H1 (cell line): ENCODE data around the gene WDR27. TPM values are rescaled to one million over a fixed set of nuclear protein-coding genes. Genes with fewer than 3 reads are reported as not detected.

Source experiments
- CTCF ChIA-PET: fragments of 300-600 bp; sonication (Branson Sonifier 250); formaldehyde crosslinking; loops from one replicate; lab custom pipeline; 2021; ENCODE audit not compliant: partially characterized antibody; lab: Charles Lee
- POLR2A ChIA-PET: fragments of 300-600 bp; sonication (Branson Sonifier 250); formaldehyde crosslinking; loops from one replicate; lab custom pipeline; 2021; ENCODE audit warnings: inconsistent platforms; ENCODE audit not compliant: partially characterized antibody; lab: Charles Lee
- DNase-seq, 2 experiments: peaks; one replicate each; pipeline versions ENCODE4 v3.0.0 to v3.0.0-alpha.2; 2010 to 2022; ENCODE audit warnings: low spot score in 2 of 2, low read depth in 1 of 2, mixed read lengths in 1 of 2
- FAIRE-seq: peaks from 2 replicates; lab custom pipeline; 2011; peaks lifted over from hg19 to GRCh38; lab: Jason Lieb, UNC
- H2AFZ ChIP-seq: 2 replicates; pipeline ENCODE4 v1.8.1; 2012; ENCODE audit warnings: low read length, inconsistent platforms
- H2AK5ac ChIP-seq: 2 replicates; pipeline ENCODE4 v1.6.1; 2013; ENCODE audit warnings: low read depth, low read length
- H2BK120ac ChIP-seq: replicated peaks from 2 replicates; pipeline ENCODE3; 2013; ENCODE audit warnings: low read depth, low read length, inconsistent platforms
- H2BK12ac ChIP-seq: 2 replicates; pipeline ENCODE4 v1.6.1; 2013; ENCODE audit warnings: low read depth, low read length
- H2BK15ac ChIP-seq: 2 replicates; pipeline ENCODE4 v1.6.1; 2013; ENCODE audit warnings: low read length
- H2BK20ac ChIP-seq: 2 replicates; pipeline ENCODE4 v1.6.1; 2013; ENCODE audit warnings: low read length
- H2BK5ac ChIP-seq: 2 replicates; pipeline ENCODE4 v1.6.1; 2013; ENCODE audit warnings: low read depth, low read length
- H3K14ac ChIP-seq: 2 replicates; pipeline ENCODE4 v1.6.1; 2013; ENCODE audit warnings: inconsistent platforms; ENCODE audit not compliant: insufficient read length
- H3K18ac ChIP-seq: 2 replicates; pipeline ENCODE4 v1.6.1; 2013; ENCODE audit warnings: low read length; ENCODE audit errors: extremely low read depth
- H3K23ac ChIP-seq: 2 replicates; pipeline ENCODE4 v1.6.1; 2013; ENCODE audit warnings: inconsistent platforms; ENCODE audit not compliant: insufficient read length
- H3K23me2 ChIP-seq: 2 replicates; pipeline ENCODE4 v1.6.1; 2013; ENCODE audit warnings: low read depth, low read length
- H3K27ac ChIP-seq: 2 replicates; pipeline ENCODE4 v1.6.1; 2011; ENCODE audit warnings: low read depth, low read length, inconsistent platforms
- H3K27me3 ChIP-seq, 4 experiments: replicated peaks in 1 of 4; 1 replicate in 1 of 4; 2 replicates in 3 of 4; pipeline versions ENCODE4 v1.6.1 to v1.8.1; 2011 to 2013; ENCODE audit warnings: low read length in 3 of 4, mild to moderate bottlenecking in 3 of 4, inconsistent platforms in 2 of 4, mixed read lengths in 2 of 4, moderate library complexity in 1 of 4; ENCODE audit not compliant: control insufficient read depth in 3 of 4, insufficient read depth in 3 of 4; ENCODE audit errors: extremely low read depth in 1 of 4
- H3K36me3 ChIP-seq, 4 experiments: 2 replicates each; pipeline versions ENCODE4 v1.6.1 to v1.8.1; 2011 to 2013; ENCODE audit warnings: mild to moderate bottlenecking in 4 of 4, low read length in 3 of 4, moderate library complexity in 2 of 4, control low read depth in 1 of 4, inconsistent platforms in 1 of 4; ENCODE audit not compliant: insufficient read depth in 4 of 4, control insufficient read depth in 2 of 4
- H3K4ac ChIP-seq: replicated peaks from 2 replicates; pipeline ENCODE3; 2013; ENCODE audit warnings: low read length, low read depth, mixed read lengths, inconsistent platforms; ENCODE audit not compliant: insufficient read length
- H3K4me1 ChIP-seq, 4 experiments: replicated peaks in 1 of 4; 1 replicate in 1 of 4; 2 replicates in 3 of 4; pipeline versions ENCODE4 v1.6.1 to v1.8.1; 2011 to 2013; ENCODE audit warnings: low read length in 3 of 4, inconsistent platforms in 2 of 4, mixed read lengths in 1 of 4; ENCODE audit not compliant: insufficient read depth in 4 of 4, control insufficient read depth in 3 of 4
- H3K4me2 ChIP-seq, 2 experiments: 2 replicates each; pipeline versions ENCODE4 v1.6.1 to v1.8.1; 2011 to 2013; ENCODE audit warnings: low read depth in 2 of 2, low read length in 2 of 2, control low read depth in 1 of 2, inconsistent platforms in 1 of 2, mild to moderate bottlenecking in 1 of 2; ENCODE audit not compliant: insufficient read depth in 1 of 2
- H3K4me3 ChIP-seq, 4 experiments: fragments of 200-600, 300-600 bp in 1 of 4; sonication (generic), shearing (Covaris generic), sonication (Bioruptor Twin) in 1 of 4; 2 replicates each; pipeline versions ENCODE4 v1.5.1 to v1.8.1; 2011 to 2016; ENCODE audit warnings: low read length in 4 of 4, low read depth in 3 of 4, control low read depth in 2 of 4, inconsistent platforms in 2 of 4, mild to moderate bottlenecking in 2 of 4, mixed read lengths in 1 of 4, moderate library complexity in 1 of 4; ENCODE audit not compliant: insufficient read depth in 2 of 4; ENCODE audit errors: extremely low read depth in 1 of 4
- H3K56ac ChIP-seq: replicated peaks from 2 replicates; pipeline ENCODE3; 2013; ENCODE audit warnings: low read depth, mild to moderate bottlenecking, mixed read lengths, low read length, inconsistent platforms; ENCODE audit not compliant: insufficient read length
- H3K79me1 ChIP-seq: 2 replicates; pipeline ENCODE4 v1.6.1; 2013; ENCODE audit warnings: low read depth, low read length, control low read depth
- H3K79me2 ChIP-seq, 2 experiments: 2 replicates each; pipeline versions ENCODE4 v1.6.1 to v1.8.1; 2012 to 2013; ENCODE audit warnings: low read length in 2 of 2, mild to moderate bottlenecking in 2 of 2, inconsistent platforms in 1 of 2; ENCODE audit not compliant: insufficient read depth in 2 of 2, control insufficient read depth in 1 of 2
- H3K9ac ChIP-seq, 4 experiments: replicated peaks in 1 of 4; 1 replicate in 1 of 4; 2 replicates in 3 of 4; pipeline versions ENCODE4 v1.6.1 to v1.8.1; 2011 to 2013; ENCODE audit warnings: low read depth in 3 of 4, low read length in 3 of 4, control low read depth in 2 of 4, mild to moderate bottlenecking in 2 of 4, moderate library complexity in 2 of 4, inconsistent platforms in 1 of 4; ENCODE audit errors: extremely low read depth in 1 of 4
- H3K9me3 ChIP-seq, 2 experiments: 2 replicates each; pipeline versions ENCODE4 v1.6.1 to v1.8.1; 2012 to 2013; ENCODE audit warnings: mild to moderate bottlenecking in 2 of 2, moderate library complexity in 2 of 2, control low read depth in 1 of 2, inconsistent platforms in 1 of 2, low read depth in 1 of 2, low read length in 1 of 2, mixed read lengths in 1 of 2; ENCODE audit not compliant: insufficient read depth in 2 of 2
- H4K20me1 ChIP-seq, 2 experiments: replicated peaks in 1 of 2; 2 replicates each; pipeline versions ENCODE3 to v1.8.1; 2011 to 2013; ENCODE audit warnings: inconsistent platforms in 2 of 2, low read length in 2 of 2, mild to moderate bottlenecking in 1 of 2; ENCODE audit not compliant: insufficient read depth in 2 of 2, control insufficient read depth in 1 of 2
- H4K5ac ChIP-seq: 2 replicates; pipeline ENCODE4 v1.6.1; 2013; ENCODE audit warnings: low read length, low read depth, mixed read lengths, inconsistent platforms; ENCODE audit not compliant: insufficient read length
- H4K8ac ChIP-seq: 2 replicates; pipeline ENCODE4 v1.8.0; 2013; ENCODE audit warnings: mild to moderate bottlenecking, moderate library complexity, low read length, inconsistent platforms; ENCODE audit not compliant: insufficient read depth; ENCODE audit errors: extremely low read depth
- H4K91ac ChIP-seq: replicated peaks from 2 replicates; pipeline ENCODE3; 2013; ENCODE audit warnings: low read length, mixed read lengths, inconsistent platforms; ENCODE audit not compliant: insufficient read length
- TAF1 ChIP-seq: IDR thresholded peaks from 2 replicates; pipeline ENCODE4 v1.6.1; 2011; ENCODE audit warnings: mild to moderate bottlenecking, low read depth, low read length
- WGBS, 2 experiments: shearing (Covaris generic) in 1 of 2; methylation state at CpG; one replicate each; pipeline versions ENCODE4 v1.1.6 to v1.1.7; 2013 to 2015; ENCODE audit warnings: low lambda C conversion rate in 2 of 2, mixed read lengths in 2 of 2, inconsistent platforms in 1 of 2, low coverage in 1 of 2, missing lambda C conversion rate in 1 of 2; ENCODE audit not compliant: insufficient replicate concordance in 2 of 2, insufficient coverage in 1 of 2, insufficient read length in 1 of 2; ENCODE audit errors: extremely low coverage in 1 of 2, missing lambda C conversion rate in 1 of 2; 5-methylcytosine and 5-hydroxymethylcytosine counted together
- polyA plus RNA-seq, 7 experiments: library from polyadenylated mRNA; depleted of rRNA in 3 of 7; stranded (reverse) in 5 of 7; unstranded in 2 of 7; fragments of >200 nt in 5 of 7; fragments of 200-250 nt in 2 of 7; gene quantifications; 1 replicate in 5 of 7; 2 replicates in 1 of 7; 4 replicates in 1 of 7; pipeline versions ENCODE4 v1.2.1 to v1.2.3, GENCODE V29; 2011 to 2013; ENCODE audit warnings: missing spikeins in 2 of 7, mixed read lengths in 2 of 7
- total RNA-seq: library from RNA; stranded (reverse); fragmentation: NEBNext Ultra II Directional; extraction: Animal tissue kit (Norgen Biotek cat#: 25700); gene quantifications from 2 replicates; pipeline ENCODE4 v1.2.1, GENCODE V29; 2021

The WDR27 gene
- total and polyA plus RNA-seq, 2 of the 8 experiments (the other 6 are each of a cell fraction or from before 2014, with no cell fraction given), result 53.6 to 68.6 TPM

- no peak overlapping the region for H4K5ac ChIP-seq
- TF ChIP-seq TAF1, result no peak
- TF ChIP-seq, all 59 proteins: peak for 0
- Histone ChIP-seq H2BK20ac (no peak overlapping the region), H2BK15ac (no peak overlapping the region), H3K9ac (no peak overlapping the region), H3K27me3 (no peaks in the 10 kb centered on the region), H4K91ac (no peak overlapping the region), H2BK12ac (no peak overlapping the region), H2AK5ac (no peak overlapping the region), H4K20me1 (no peaks in the 10 kb centered on the region), H3K36me3 (peaks cover 0 to 10% (median 0%) of the 10 kb centered on the region in 4 experiments; a peak in 1 of 8 replicates), H3K4me1 (no peaks in the 10 kb centered on the region), H3K9me3 (peaks cover 25 to 39% of the 10 kb centered on the region in 2 experiments), H3K14ac (no peak overlapping the region), H3K23ac (no peak overlapping the region), H3K4me3 (no peak overlapping the region), H3K56ac (no peak overlapping the region), H3K27ac (no peak overlapping the region), H3K4me2 (no peak overlapping the region), H2AFZ (no peak overlapping the region), H2BK120ac (no peak overlapping the region), H3K18ac (no peak overlapping the region), H3K79me1 (no peaks in the 10 kb centered on the region), H4K8ac (no peak overlapping the region), H3K23me2 (no peaks in the 10 kb centered on the region), H2BK5ac (no peak overlapping the region), H3K79me2 (no peaks in the 10 kb centered on the region), H3K4ac (no peak overlapping the region)
- ChIA-PET CTCF (interaction anchor here (0.9 kb wide), 1 partner anchor 450 kb away, joined by 3 read pairs; no protein-coding TSS in a partner anchor), POLR2A (no interaction called here)
- DNase-seq (no peak), FAIRE-seq (no peak)
- 88% methylated on average over 2 of the region's 2 CpGs; no CpG with 5 or more reads in 1 of the 2 experiments for WGBS, 2 experiments
Observed at GRCh38 chr6:169470790-169471189, 231.0 kb downstream of the WDR27 start.
